Thoracic aorta (tissue), 2 donors: ENCODE measurements around the gene SH3RF2. TPM values are rescaled to one million over a fixed set of nuclear protein-coding genes. Genes with fewer than 3 reads are reported as not detected.

Experiments used
- ATAC-seq: fragments of 150-250 bp; one replicate; pipeline ENCODE4 v1.8.0; 2017; ENCODE audit warnings: low read depth; ENCODE audit not compliant: insufficient number of reproducible peaks, low FRiP score
- DNase-seq: peaks from one replicate; pipeline ENCODE4 v3.0.0-alpha.2; 2020; ENCODE audit warnings: low spot score
- H3K27ac ChIP-seq, 2 donors: fragments of 200-600 bp; sonication (generic); 1 replicate in 1 of 2; 2 replicates in 1 of 2; pipeline ENCODE4 v1.5.1; 2016; ENCODE audit warnings: mild to moderate bottlenecking in 2 of 2, moderate library complexity in 2 of 2
- H3K27me3 ChIP-seq: fragments of 200-600 bp; sonication (generic); replicated peaks from 2 replicates; pipeline ENCODE4 v1.6.0; 2016; ENCODE audit warnings: mild to moderate bottlenecking; ENCODE audit not compliant: insufficient read depth
- H3K36me3 ChIP-seq: fragments of 200-600 bp; sonication (generic); one replicate; pipeline ENCODE4 v1.5.1; 2016
- H3K4me1 ChIP-seq, 2 donors: fragments of 200-600 bp; sonication (generic); 1 replicate in 1 of 2; 2 replicates in 1 of 2; pipeline versions ENCODE4 v1.5.1 to v1.6.0; 2016; ENCODE audit warnings: low read depth in 2 of 2, mild to moderate bottlenecking in 1 of 2; ENCODE audit not compliant: control insufficient read depth in 1 of 2
- H3K4me3 ChIP-seq: fragments of 200-600 bp; sonication (generic); 2 replicates; pipeline ENCODE4 v1.5.1; 2016; ENCODE audit warnings: mild to moderate bottlenecking
- H3K9me3 ChIP-seq: fragments of 200-600 bp; sonication (generic); 2 replicates; pipeline ENCODE4 v1.5.1; 2016
- total RNA-seq, 2 donors: library from RNA; depleted of rRNA; stranded (reverse); fragments of >200 nt; gene quantifications; one replicate each; pipeline versions ENCODE4 v1.1.0 to v1.2.3, GENCODE V29; 2016
- TF ChIP-seq, protein P1 (sequence below): fragments of 200-600 bp; sonication (generic); IDR thresholded peaks from one replicate; pipeline ENCODE4 v1.5.1; 2019; ENCODE audit warnings: antibody characterized with exemption

The SH3RF2 gene
- total RNA-seq, 2 donors from 2014 or later: 8.1 to 16.4 TPM

DNA sequence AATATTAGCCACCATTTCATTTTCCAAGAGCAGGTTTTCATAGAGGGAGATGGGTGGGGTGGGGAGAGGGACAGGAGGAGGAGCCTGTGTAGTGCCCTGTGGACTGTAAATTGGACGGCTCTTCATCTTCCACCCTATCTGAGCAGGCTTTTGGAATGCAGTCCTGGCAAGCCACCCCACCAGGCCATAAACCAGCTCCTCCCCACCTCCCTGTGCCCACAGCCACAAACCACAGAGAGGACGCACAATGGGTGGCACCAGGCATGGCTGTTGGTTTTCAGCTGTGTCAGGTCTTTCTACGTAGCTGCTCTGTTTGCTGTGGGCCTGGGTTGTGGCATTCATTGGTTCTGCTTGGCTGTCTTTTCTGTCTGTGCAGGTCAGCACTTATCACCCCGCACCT lies 111.0 kb downstream of the SH3RF2 start:
- Histone ChIP-seq H3K9me3 (no peaks in the 10 kb centered on the region), H3K4me1 (no peaks in the 10 kb centered on the region), H3K27me3 (no peaks in the 10 kb centered on the region), H3K4me3 (no peak overlapping the region), H3K27ac (no peak overlapping the region), H3K36me3 (no peaks in the 10 kb centered on the region)
- no peak for DNase-seq
- TF ChIP-seq, protein P1, sequence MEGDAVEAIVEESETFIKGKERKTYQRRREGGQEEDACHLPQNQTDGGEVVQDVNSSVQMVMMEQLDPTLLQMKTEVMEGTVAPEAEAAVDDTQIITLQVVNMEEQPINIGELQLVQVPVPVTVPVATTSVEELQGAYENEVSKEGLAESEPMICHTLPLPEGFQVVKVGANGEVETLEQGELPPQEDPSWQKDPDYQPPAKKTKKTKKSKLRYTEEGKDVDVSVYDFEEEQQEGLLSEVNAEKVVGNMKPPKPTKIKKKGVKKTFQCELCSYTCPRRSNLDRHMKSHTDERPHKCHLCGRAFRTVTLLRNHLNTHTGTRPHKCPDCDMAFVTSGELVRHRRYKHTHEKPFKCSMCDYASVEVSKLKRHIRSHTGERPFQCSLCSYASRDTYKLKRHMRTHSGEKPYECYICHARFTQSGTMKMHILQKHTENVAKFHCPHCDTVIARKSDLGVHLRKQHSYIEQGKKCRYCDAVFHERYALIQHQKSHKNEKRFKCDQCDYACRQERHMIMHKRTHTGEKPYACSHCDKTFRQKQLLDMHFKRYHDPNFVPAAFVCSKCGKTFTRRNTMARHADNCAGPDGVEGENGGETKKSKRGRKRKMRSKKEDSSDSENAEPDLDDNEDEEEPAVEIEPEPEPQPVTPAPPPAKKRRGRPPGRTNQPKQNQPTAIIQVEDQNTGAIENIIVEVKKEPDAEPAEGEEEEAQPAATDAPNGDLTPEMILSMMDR: no peak
- ATAC-seq: no peak

DNA sequence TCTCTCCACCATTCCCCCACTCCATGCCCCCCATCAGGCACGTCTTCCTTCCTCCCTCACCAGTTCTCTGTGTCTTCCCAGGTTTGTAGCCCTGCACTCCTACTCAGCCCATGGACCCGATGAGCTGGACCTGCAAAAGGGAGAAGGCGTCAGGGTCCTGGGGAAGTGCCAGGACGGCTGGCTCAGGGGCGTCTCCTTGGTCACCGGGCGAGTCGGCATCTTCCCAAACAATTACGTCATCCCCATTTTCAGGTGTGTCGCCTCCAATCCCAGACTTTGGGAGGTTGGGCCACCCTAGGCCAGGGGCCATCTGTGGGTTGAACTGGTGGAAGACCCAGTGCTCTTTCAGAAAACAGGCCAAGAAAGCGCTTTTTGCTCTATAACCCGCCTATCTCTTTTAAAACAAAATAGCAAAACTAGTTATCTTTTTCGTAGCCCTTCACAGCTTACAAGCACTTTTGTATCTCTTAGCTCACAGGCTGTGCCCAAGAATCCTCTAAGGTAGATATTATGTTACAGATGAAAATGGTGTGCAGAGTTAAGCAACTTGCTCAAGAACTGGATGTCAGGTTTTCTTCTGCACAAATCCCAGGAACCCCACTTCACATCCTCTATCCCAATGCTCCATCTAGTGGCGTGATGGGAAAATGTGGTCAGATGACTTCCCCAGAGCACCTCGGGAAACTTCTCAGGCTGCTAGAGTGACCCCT lies 112.8 kb downstream of the SH3RF2 start:
- Histone ChIP-seq H3K4me3 (no peak overlapping the region), H3K9me3 (no peaks in the 10 kb centered on the region), H3K27ac (no peak overlapping the region), H3K4me1 (no peaks in the 10 kb centered on the region), H3K36me3 (no peaks in the 10 kb centered on the region), H3K27me3 (no peaks in the 10 kb centered on the region)
- DNase-seq: no peak
- ATAC-seq: no peak
- TF ChIP-seq, protein P1: peak; percentile 76

- DNase-seq (no peak), ATAC-seq (no peak)
- no peaks in the 10 kb centered on the region for H3K9me3 ChIP-seq
Measured at GRCh38 chr5:146049704-146050026, 113.3 kb downstream of the SH3RF2 start.

GRCh38 chr5:146050086-146050485 lies 113.7 kb downstream of the SH3RF2 start:
- TF ChIP-seq, protein P1: no peak
- no peaks in the 10 kb centered on the region for H3K4me1 ChIP-seq

More at GRCh38 chr5:146049704-146050026, 113.3 kb downstream of the SH3RF2 start:
- Histone ChIP-seq H3K4me3 (no peak overlapping the region), H3K36me3 (no peaks in the 10 kb centered on the region), H3K27ac (no peak overlapping the region), H3K4me1 (no peaks in the 10 kb centered on the region), H3K27me3 (no peaks in the 10 kb centered on the region)
- TF ChIP-seq, protein P1: no peak

GRCh38 chr5:146051678-146052077 lies 115.3 kb downstream of the SH3RF2 start:
- Histone ChIP-seq H3K4me1 (no peaks in the 10 kb centered on the region), H3K4me3 (no peak overlapping the region), H3K9me3 (no peaks in the 10 kb centered on the region), H3K27me3 (no peaks in the 10 kb centered on the region), H3K36me3 (peaks cover 9% of the 10 kb centered on the region), H3K27ac (no peak overlapping the region)
- ATAC-seq (no peak), DNase-seq (no peak)
- TF ChIP-seq, protein P1: no peak

More at GRCh38 chr5:146050086-146050485, 113.7 kb downstream of the SH3RF2 start:
- ATAC-seq: no peak
- Histone ChIP-seq H3K27ac (no peak overlapping the region), H3K36me3 (no peaks in the 10 kb centered on the region), H3K4me3 (no peak overlapping the region), H3K27me3 (no peaks in the 10 kb centered on the region), H3K9me3 (no peaks in the 10 kb centered on the region)
- no peak for DNase-seq
